NCI-H128 (cell line): ENCODE results near the gene ATG4D.
"Not testable (repeated sequence)": the region's sequence is repeated elsewhere in the genome, so short reads cannot be mapped to it uniquely, and the experiment has no call there.

Experiments used
- DNase-seq: peaks from one replicate; lab custom pipeline; 2025; ENCODE audit not compliant: unreplicated experiment; lab: John Stamatoyannopoulos, UW

The ATG4D gene

GRCh38 chr19:10551006-10551405 lies 7.3 kb downstream of the ATG4D start:
- DNase-seq, result not testable (repeated sequence)

- DNase-seq, result no peak
Observed at GRCh38 chr19:10551698-10552301, 8.1 kb downstream of the ATG4D start.

- DNase-seq, result no peak
Observed at GRCh38 chr19:10552510-10553053, 8.9 kb downstream of the ATG4D start.

- no peak for DNase-seq
Observed at GRCh38 chr19:10553087-10553667, 9.5 kb downstream of the ATG4D start.

- no peak for DNase-seq
Observed at GRCh38 chr19:10553943-10554381, 10.3 kb downstream of the ATG4D start.

GRCh38 chr19:10554760-10555609 lies 11.3 kb downstream of the ATG4D start:
- no peak for DNase-seq

GRCh38 chr19:10555610-10555973 lies 11.9 kb downstream of the ATG4D start:
- no peak for DNase-seq

GRCh38 chr19:10557603-10558197 lies 14.0 kb downstream of the ATG4D start:
- no peak for DNase-seq

- no peak for DNase-seq
Observed at GRCh38 chr19:10560154-10560553, 16.4 kb downstream of the ATG4D start.

- DNase-seq, result no peak
Observed at GRCh38 chr19:10562609-10563008, 18.9 kb downstream of the ATG4D start.

GRCh38 chr19:10565028-10565566 lies 21.4 kb downstream of the ATG4D start:
- DNase-seq, result no peak

GRCh38 chr19:10565567-10566407 lies 22.1 kb downstream of the ATG4D start, which contains the start of gene KRI1:
Gene KRI1, minus strand, starts transcription at chr19:10566010. Its CDS starts 11 bp downstream, at chr19:10565999.
- peak; percentile 96 for DNase-seq

GRCh38 chr19:10566408-10566657 lies 22.6 kb downstream of the ATG4D start:
- no peak for DNase-seq

GRCh38 chr19:10566658-10567410 lies 23.1 kb downstream of the ATG4D start:
- DNase-seq, result no peak

GRCh38 chr19:10567656-10568055 lies 24.0 kb downstream of the ATG4D start:
- no peak for DNase-seq

- DNase-seq, result peak; percentile 31
Observed at GRCh38 chr19:10568062-10568825, 24.5 kb downstream of the ATG4D start.

GRCh38 chr19:10568826-10569651 lies 25.3 kb downstream of the ATG4D start, which contains the start of gene CDKN2D:
Gene CDKN2D, minus strand, starts transcription at chr19:10568979. Its CDS starts 326 bp downstream, at chr19:10568653.
- DNase-seq, result peak; percentile 99

- DNase-seq, result not testable (repeated sequence)
Observed at GRCh38 chr19:10573793-10574192, 30.1 kb downstream of the ATG4D start.
